NCI-H1694 treated with DMSO at 0.1 percent for 48 hours (cell line): ENCODE results near the gene PRKCB.
"Not testable (repeated sequence)": the region's sequence is repeated elsewhere in the genome, so short reads cannot be mapped to it uniquely, and the experiment has no call there.

Experiments
- DNase-seq: peaks from one replicate; lab custom pipeline; 2025; lab: John Stamatoyannopoulos, UW

Gene PRKCB

DNA sequence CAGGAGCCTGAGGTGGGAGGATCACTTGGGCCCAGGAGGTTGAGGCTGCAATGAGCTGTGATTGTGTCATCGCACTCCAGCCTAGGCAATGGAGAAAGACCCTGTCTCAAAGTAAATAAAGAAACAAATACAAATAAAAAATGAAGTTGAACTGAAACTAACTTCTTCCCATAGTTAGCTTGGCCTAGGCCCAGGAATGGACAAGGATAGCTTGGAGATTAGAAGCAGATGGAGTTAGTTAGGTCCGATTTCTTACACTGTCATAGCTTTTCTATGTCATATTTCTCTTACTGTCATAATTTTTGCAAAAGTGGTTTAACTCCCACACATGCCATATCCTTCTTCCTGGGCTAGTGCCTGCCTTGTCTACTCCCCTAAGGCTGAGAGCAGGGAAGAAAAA, 265.6 kb downstream of the PRKCB start:
- DNase-seq, result no peak

DNA sequence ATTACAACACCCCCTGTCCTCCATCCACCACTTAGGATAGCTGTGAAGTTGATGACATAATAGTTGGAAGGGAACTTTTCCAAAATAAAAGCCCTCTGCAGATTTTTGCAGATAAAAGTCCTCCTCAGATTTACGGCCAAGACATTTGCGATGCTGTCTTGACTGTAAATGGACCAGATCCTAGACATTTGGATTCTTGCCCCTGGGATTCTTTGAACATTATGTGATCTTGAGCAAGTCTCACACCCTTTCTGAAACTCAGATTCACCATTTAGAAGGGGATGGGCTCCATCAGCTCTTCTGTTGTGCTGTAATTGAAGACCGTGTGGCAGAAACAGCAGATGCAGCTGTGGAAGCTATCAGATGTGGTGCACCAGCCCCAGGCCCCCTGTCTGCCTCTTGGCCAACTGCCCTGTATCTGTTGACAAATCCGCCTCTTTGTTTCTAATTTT, 266.5 kb downstream of the PRKCB start:
- DNase-seq, result no peak

DNA sequence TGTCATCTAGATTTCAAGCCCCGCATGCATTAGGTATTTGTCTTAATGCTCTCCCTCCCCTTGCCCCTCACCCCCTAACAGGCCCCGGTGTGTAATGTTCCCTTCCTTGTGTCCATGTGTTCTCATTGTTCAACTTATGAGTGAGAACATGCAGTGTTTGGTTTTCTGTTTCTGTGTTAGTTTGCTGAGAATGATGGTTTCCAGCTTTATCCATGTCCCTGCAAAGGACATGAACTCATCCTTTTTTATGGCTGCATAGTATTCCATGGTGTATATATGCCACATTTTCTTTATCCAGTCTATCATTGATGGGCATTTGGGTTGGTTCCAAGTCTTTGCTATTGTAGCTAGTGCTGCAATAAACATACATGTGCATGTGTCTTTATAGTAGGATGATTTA, 269.7 kb downstream of the PRKCB start:
- DNase-seq, result not testable (repeated sequence)

DNA sequence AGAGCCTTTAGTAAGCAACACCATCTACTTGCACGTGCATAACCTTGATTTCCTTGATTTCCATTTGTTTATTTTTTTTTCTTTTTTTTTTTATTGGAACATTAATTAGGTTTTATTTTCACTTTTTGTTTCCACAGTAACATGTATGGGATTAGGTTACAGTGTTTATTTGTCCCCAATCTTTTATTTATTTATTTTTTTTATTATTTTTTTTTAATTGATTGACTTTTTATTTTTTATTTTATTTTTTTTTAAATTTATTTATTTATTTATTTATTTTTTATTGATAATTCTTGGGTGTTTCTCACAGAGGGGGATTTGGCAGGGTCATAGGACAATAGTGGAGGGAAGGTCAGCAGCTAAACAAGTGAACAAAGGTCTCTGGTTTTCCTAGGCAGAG, 272.3 kb downstream of the PRKCB start:
- DNase-seq, result not testable (repeated sequence)

DNA sequence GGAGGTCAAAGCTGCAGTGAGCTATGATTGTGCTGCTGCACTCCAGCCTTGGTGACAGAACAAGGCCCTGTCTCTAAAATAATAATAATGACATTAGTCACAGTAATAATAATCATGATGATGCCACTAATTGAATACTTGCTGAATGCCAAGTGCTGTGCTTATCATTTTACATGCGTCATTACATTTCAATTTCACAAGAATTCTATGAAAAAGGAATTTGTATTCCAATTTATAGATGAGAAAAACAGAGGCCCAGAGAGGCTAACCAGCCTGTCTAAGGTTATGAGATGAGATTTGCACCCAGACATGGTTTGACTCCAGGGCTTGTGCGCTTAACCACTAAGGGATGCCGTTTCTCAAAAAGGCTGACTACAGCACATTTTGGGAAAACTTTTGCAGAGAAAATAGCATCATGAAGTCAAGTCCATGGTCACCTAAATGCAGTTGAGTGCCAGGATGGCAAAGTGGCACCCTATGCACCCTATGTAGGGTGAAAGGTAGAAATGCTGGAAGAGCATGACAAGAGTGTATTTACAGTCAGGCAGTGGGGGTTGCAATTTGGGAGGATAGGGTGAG, 276.0 kb downstream of the PRKCB start:
- DNase-seq, result no peak

DNA sequence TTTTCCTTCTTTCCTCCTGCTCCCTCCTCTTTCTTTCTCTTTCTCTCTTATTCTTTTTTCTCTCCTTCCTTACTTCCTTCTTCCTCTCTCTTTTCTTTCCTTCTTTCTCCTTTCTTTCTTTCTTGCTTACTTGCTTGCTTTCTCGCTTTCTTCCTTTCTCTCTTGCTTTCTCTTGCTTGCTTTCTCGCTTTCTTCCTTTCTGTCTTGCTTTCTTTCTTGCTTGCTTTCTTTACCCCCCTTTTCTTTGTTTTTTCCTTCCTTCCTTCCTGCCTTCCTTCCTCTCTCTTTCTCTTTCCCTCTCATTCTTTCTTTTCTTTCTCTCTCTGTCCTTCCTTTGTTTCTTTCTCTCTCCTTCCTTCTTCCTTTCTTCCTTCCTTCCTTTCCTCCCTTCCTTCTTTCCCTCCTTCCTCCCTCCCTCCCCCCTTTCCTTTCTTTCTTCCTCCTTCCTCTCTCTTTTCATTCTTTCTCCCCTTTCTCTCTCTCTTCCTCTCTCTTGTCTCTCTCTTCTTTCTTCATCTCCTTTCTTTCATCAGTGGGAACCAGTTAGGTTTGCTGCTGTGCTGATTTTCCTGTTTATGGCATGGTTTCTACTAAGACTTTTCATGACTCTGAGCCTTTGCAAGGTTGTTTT, 277.4 kb downstream of the PRKCB start:
- no peak for DNase-seq

DNA sequence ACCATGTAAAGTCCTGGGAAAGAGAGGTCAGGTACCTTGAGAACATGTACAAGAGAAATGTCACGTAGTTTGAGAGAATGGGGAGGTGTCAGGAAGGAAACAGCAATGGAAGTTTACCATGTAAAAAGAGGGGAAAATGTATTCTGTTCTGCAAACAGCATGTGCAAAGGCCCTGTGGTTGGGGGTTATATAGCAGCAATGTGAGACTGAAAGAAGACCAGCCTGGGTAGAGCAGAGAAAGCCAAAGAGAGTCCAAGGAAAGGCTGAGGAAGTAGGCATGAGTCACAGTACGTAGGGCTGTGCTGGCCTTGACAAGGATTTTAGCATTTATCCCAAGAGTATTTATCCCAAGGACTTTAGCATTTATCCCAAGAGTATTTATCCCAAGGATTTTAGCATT, 279.1 kb downstream of the PRKCB start:
- DNase-seq, result no peak

DNA sequence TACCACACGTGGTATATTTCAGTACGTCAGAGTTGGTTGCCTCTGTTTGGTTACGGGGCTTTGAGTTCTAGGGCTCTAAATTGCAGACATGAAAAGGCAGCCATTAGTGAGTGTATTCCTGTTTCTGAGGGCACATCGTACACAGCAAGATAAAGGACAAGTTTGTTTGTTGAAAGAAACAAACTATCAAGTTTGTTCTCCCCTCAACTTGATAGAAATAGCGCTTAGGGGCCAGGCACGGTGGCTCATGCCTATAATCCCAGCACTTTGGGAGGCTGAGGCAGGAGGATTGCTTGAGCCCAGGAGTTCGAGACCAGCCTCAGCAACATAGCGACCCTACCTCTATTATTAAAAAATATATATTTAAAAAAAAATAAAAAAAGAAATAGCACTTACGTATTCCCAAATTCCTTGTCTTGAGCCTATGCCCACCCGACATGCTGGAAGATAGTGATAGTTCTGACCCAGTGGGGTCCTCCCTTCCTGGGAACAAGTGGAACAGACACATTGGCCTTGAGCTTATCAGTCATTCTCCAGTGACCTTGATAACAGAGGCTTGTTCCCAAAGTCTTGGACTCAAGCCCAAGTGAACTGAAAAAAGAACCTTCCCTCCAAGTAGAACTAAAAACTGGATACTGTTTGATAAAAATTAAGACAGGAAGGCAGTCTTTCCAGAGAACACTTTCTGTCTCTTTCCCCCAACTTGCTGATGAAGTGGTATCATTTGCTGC, 280.4 kb downstream of the PRKCB start:
- DNase-seq, result no peak

DNA sequence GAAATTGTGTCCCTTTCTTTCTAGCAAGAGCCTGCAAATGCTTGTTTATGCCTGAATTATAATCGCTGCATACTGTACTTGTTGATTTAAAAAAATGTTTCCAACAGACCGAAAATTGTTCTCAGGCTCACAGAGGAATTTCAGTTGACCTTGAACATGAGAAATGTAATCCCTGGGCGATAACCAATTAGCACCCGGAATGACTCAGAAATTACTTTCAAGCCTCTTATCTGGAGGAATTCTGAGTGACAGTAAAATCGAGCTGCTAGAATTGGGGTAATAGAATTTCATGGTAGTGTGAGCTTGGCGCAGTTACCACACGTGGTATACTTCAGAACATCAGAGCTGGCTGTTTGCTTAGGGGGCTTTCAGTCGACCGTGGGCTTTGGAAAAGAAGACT, 281.2 kb downstream of the PRKCB start:
- DNase-seq, result no peak

DNA sequence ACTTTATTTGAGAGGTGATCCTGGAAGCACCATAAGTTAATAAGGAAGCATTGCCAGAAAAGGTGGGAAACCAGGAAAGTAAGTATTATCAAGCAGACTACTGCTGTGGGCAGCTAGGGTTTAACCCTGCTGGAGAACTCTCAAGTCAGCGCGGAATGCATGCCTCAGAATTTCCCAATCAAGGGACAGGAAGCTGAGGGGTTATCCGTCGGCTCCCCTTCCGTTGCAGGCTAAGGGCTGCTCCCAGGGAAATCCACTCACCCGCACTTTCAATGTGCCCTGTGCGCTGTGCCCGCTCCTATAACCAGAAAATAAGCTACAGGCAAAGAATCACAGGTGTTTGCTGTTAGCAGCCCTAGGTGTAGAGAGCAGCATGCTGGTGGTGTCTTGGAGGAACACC, 281.9 kb downstream of the PRKCB start:
- no peak for DNase-seq

DNA sequence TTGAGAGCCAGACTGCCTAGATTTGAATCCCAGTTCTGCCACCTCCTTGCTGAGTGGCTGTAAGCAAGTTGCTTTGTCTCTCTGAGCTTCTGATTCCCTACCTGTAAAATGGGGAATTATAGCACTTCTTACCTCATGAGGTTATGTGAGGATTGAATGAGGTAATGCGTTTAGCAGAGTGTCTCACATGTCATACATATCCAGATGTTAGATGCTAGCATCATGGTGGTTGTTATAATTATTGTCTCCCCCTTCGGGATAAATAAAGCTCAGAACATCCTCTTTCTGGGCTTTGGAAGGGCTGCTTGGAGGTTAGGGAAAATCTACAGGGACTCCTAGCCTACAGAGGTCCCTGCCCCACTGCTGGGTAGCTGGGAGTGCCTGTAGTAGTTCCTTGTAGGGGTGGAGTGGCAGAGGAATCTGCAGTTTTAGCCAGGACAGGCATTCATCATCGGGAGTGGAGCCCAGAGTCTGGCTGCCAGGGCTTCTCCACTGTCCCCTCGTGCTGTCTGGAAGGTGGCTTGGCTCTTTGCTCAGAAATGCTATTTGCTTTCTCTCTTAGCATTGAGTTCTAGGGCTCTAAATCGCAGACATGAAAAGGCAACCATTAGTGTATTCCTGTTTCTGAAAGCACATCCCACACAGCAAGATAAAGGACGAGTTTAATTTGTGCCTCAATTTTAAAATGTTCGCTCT, 282.5 kb downstream of the PRKCB start:
- DNase-seq, result no peak

DNA sequence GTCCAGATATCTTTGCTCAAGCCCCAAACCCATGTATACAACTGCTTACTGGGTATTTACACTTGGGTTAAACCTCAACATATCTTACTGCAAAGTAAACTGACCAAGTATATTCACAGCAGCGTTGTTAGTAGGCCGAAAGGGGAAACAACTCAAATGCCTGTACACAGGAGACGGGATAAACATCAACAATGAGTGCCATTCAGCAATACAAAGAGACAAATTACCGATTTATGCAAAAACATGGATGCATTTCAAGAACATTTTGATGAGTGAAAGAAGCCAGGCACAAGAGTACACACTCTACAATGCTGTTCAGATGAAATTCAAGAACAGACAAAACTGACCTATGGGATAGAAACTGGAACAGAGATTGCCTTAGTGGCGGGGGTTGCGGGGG, 284.0 kb downstream of the PRKCB start:
- no peak for DNase-seq

DNA sequence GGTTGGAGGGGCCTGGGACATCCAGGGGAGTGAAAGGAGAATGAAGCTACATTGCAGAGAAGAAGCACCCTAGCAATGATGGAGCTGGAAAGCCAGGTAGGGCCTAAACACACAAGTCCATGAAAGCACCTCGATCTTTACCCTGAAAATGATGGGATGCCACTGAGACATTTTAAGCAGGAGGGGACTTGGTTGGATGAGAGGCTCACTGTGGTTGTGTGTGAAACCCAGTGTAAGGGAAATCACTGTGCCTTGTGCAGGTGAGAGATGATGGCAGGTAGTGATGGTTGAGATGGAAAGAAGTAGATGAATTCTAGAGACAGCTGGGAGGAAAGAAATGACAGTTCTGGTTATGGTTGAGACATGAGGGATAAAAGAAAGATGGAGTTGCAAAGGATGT, 287.5 kb downstream of the PRKCB start:
- no peak for DNase-seq

DNA sequence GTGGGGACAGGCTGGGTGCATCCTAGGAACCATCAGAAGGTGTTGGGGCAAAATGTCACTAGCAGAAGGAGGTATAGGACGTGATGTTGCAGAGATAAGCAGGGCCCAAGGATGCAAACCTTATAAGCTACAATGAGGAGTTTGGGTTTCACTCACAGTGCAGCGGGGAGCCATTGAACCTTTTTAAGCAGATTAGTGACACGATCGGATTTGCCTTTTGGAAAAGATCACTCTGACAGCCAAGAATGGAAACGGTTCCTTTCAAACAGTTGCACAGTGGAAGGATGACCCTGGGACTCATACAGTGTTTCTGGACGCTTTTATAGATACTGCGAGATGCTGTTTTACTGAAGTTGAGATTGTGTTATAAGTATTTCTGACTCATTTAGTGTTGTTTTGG, 288.5 kb downstream of the PRKCB start:
- no peak for DNase-seq

DNA sequence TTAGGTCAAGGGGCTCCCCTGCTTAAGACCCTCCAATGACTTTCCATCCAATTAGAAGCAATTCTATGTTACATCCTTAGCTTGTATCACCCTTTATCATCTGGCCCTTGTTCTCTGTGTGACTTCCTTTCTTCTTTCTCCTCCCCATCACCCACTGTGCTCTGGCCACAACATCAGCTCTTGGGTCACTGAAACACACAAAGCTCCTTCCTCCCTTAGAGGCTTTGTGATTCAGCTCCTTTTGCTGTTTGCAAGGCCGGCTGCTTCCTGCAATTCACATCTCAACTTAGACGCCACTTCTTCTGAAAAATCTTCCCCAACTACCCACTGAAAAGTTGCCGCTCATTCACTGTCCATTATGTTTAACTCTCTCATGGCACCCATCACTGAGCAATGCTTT, 289.4 kb downstream of the PRKCB start:
- DNase-seq, result no peak

DNA sequence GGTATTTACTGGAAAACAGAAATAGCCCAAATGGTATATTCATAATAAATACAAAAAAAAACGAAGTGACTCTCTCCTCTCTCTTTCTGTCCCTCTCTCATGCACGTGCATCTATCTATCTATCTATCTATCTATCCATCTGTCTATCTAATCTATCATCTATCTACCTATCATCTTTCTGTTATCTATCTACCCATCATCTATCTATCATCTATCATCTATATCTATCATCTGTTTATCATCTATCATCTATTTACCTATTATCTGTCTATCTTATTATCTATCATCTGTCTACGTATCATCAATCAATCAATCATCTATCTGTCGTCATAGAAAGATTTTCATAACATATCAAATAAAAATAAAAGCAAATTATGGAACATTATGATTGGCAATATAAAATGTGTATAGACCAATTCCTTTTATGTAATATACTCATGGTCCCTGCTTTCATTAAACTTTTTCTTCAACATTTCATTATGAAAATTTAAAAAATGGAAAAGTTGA, 293.7 kb downstream of the PRKCB start:
- DNase-seq, result no peak

DNA sequence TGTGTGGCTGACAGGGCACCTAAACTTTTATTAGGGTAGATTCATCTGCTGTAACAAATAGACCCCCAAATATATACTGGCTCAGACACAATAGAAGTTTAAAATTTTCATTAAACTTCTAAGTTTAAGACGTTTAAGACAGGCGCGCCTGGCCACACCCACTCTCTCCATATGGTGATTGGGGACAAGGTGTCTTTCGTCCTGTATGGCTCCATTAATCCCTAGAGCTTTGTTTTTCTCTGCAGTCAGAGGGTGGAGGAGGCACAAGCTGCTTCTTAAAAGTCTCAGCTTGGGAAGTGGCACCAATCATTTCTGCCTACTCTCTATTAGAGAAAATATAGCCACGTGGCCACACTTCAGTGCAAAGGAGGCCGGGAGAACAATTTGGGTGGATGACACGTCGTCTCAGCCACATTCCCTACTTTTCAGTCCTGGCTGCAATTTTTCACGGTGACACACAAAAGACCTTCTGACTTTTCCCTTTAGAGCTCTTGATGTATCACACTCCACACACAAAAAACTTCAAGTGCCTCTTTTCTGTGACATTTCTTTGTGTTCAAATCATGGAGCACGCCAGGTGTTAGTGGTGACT, 294.8 kb downstream of the PRKCB start:
- DNase-seq, result no peak

DNA sequence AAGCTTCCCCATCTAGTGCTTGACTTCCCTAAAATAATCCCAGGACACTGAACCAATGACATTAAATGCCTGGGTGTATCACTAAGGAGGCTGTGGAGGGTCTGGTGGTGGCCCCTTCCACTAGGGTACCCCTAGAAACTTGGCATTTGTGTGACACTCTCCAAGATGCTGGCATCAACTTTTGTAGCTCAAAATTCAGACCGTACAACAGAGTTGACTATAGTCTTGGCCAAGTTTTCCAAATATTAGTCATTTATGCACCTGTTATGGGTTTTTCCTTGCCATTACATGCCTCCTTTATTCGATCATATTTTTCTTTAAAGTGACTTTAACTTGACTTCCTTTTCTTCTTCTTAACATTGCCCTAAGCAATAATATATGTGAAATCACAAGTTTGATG, 295.5 kb downstream of the PRKCB start:
- DNase-seq, result no peak

DNA sequence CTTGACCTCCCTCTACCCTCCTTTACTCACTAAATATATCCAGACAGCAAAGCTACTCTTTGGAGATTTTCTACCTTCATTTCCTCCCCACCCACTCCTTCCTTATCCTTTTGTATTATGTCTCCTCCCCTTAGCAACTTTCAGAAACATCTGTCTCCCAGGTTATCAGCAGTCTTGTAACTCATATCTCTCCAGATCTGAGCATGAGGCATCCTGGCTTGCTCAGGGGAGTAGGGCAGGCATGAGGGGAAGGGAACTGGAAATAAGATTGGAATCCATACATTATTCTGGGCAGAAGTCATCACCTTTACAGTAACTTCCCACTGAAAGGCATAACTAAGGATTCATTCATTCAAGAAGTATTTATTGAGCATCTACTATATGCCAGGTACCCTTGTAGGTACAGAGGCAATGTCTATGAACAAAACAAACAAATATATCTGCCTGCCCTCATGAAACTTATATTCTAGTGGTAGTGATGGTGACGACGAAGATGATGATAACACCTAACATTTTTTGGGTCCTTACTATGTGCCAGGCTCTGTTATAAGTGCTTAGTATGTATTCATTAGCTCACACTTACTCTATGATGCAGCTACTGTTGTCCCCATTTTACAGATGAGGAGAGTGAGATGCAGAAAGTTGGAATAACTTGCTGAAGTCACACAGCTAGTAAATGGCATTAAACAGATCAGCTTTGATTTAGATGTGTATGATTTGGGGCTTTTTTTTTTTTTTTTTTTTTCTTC, 296.4 kb downstream of the PRKCB start:
- DNase-seq, result no peak

DNA sequence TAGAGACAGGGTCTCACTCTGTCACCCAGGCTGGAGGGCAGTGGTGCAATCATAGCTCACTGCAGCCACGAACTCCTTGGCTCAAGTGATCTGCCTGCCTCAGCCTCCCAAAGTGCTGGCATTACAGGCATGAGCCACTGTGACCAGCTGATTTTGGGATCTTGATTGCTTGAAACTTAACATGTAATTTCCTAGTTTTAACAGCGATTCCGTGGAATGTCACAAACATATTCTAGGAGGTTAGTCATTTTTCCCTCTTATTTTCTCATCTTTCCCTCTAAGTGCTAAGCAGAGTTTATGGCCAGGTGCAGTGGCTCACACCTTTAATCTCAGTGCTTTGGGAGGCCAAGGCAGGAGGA, 297.0 kb downstream of the PRKCB start:
- DNase-seq, result no peak

DNA sequence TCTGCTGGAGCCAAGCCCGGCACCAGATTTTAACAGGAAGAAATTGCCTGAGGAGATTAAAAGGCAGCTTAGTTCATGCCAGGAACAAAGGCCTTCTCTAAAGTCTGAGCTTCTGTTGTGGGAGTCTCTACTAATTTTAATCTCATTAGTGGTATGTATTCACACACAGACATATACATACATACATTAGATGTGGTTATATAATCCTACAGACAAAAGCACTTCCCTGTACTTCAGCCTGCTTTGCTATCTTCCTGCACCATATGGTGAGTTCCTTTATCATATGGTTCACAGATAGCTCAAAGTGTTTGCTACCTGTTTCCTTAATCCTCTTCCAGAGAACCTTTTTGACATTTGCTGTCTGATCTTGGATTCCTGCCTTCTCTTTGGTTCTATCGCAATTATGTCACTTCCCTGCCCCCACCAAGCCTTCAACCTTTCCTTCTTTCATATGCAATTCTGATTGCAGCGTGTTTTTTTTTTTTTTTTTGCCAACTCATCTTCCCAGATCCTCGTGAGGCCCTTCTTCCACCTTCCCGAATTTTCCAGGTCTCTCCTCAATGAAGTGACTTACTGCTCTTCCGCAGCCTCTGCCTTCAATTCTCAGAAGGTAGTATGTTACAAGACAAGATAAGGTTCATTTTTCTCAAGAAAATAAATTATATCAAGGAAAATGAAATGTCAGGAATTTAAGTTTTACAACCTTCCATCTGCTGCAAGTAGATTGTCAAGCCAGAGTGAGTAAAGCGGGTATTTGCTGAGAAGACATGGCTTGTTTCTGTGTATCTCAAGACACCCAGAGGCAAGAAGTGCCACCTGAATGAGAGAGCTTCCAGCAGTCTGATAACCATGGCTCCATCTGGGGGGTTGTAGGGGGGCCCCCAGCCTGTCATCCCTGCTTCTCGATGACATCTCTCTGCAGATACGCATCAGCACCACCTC, 300.1 kb downstream of the PRKCB start:
- DNase-seq, result no peak
